MM.1S (cell line): ENCODE data around the gene LHPP.

Experiments used
- DNase-seq: peaks from one replicate; pipeline ENCODE4 v3.0.0-alpha.2; 2015
- H2AFZ ChIP-seq: fragments of 300-600 bp; sonication (generic); 2 replicates; pipeline ENCODE4 v1.6.0; 2016; ENCODE audit warnings: antibody characterized with exemption, low read length
- H3F3A ChIP-seq: fragments of 300-600 bp; sonication (generic); 2 replicates; pipeline ENCODE4 v1.6.1; 2016; ENCODE audit warnings: mild to moderate bottlenecking, antibody characterized with exemption, low read length, moderate library complexity, mixed read lengths; ENCODE audit not compliant: insufficient read depth
- H3K27ac ChIP-seq: fragments of 300-600 bp; sonication (generic); 2 replicates; pipeline ENCODE4 v1.5.1; 2016; ENCODE audit warnings: mild to moderate bottlenecking, low read length
- H3K27me3 ChIP-seq: fragments of 300-600 bp; sonication (generic); replicated peaks from 2 replicates; pipeline ENCODE4 v1.6.0; 2016; ENCODE audit warnings: low read length; ENCODE audit not compliant: insufficient read depth
- H3K36me3 ChIP-seq: fragments of 300-600 bp; sonication (generic); replicated peaks from 2 replicates; pipeline ENCODE4 v1.6.1; 2016; ENCODE audit warnings: mild to moderate bottlenecking, low read length, mixed read lengths; ENCODE audit not compliant: insufficient read depth
- H3K4me1 ChIP-seq: fragments of 300-600 bp; sonication (generic); 2 replicates; pipeline ENCODE4 v1.6.1; 2016; ENCODE audit warnings: low read length, mixed read lengths
- H3K4me2 ChIP-seq: fragments of 300-600 bp; sonication (generic); 2 replicates; pipeline ENCODE4 v1.6.0; 2016; ENCODE audit warnings: low read depth, low read length
- H3K4me3 ChIP-seq: fragments of 300-600 bp; sonication (generic); 2 replicates; pipeline ENCODE4 v1.5.1; 2016; ENCODE audit warnings: low read length, mixed read lengths
- H3K79me2 ChIP-seq: fragments of 300-600 bp; sonication (generic); 2 replicates; pipeline ENCODE4 v1.6.1; 2016; ENCODE audit warnings: mixed run types, low read length, mixed read lengths
- H3K9ac ChIP-seq: fragments of 300-600 bp; sonication (generic); 2 replicates; pipeline ENCODE4 v1.6.1; 2016; ENCODE audit warnings: low read length, mixed read lengths
- H3K9me2 ChIP-seq: fragments of 300-600 bp; sonication (generic); replicated peaks from 2 replicates; pipeline ENCODE4 v1.6.1; 2016; ENCODE audit warnings: mild to moderate bottlenecking, low read length, mixed read lengths; ENCODE audit not compliant: insufficient read depth
- H3K9me3 ChIP-seq: fragments of 300-600 bp; sonication (generic); replicated peaks from 2 replicates; pipeline ENCODE4 v1.6.1; 2016; ENCODE audit warnings: mild to moderate bottlenecking, low read length, mixed read lengths; ENCODE audit not compliant: insufficient read depth
- H4K20me1 ChIP-seq: fragments of 300-600 bp; sonication (generic); 2 replicates; pipeline ENCODE4 v1.6.1; 2016; ENCODE audit warnings: mild to moderate bottlenecking, low read length, moderate library complexity, mixed read lengths; ENCODE audit not compliant: insufficient read depth
- EZH2 ChIP-seq: fragments of 300-600 bp; sonication (generic); optimal IDR thresholded peaks from 2 replicates; pipeline ENCODE3; 2017; ENCODE audit warnings: low read depth, mild to moderate bottlenecking, antibody characterized with exemption, low read length, mixed read lengths
- EZH2phosphoT487 ChIP-seq: fragments of 300-600 bp; sonication (generic); IDR thresholded peaks from 2 replicates; pipeline ENCODE4 v1.6.1; 2018; ENCODE audit warnings: antibody characterized with exemption, low read length
- TF ChIP-seq, protein P1 (sequence below): fragments of 300-600 bp; sonication (generic); IDR thresholded peaks from 2 replicates; pipeline ENCODE4 v1.5.1; 2016; ENCODE audit warnings: antibody characterized with exemption, low read length, mixed read lengths

LHPP gene

DNA sequence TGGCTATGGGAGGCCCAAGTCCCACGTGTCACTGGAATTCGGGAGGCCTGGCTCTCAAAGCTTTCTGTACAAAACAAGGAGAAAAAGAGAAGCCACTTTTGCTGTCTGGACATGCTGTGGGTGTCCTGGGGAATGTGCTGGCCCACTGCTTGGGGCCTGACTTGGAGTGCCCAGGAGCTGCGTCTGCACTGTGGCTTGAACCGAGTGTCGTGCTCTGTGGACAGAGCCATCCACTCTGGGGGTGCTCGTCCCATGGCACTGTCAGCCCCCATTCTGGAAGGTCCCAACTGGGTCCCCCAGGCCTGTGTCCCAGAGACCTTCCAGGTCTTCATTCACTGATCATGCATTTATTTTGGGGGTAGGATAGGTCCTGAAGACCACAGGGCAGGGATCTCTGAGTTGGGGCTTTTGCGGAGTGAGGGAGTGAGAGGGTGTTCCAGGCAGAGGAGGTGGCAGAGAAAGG lies 138.0 kb downstream of the LHPP start:
- Histone ChIP-seq H3K27ac (no peak overlapping the region), H3K9me3 (no peaks in the 10 kb centered on the region), H3K9me2 (no peaks in the 10 kb centered on the region), H3K36me3 (no peaks in the 10 kb centered on the region), H3K4me1 (no peaks in the 10 kb centered on the region), H2AFZ (no peak overlapping the region), H3K9ac (no peak overlapping the region), H3K4me3 (no peak overlapping the region), H3F3A (no peaks in the 10 kb centered on the region), H3K27me3 (no peaks in the 10 kb centered on the region), H3K4me2 (no peak overlapping the region), H4K20me1 (no peaks in the 10 kb centered on the region), H3K79me2 (no peaks in the 10 kb centered on the region)
- no peak for TF ChIP-seq EZH2phosphoT487
- TF ChIP-seq, protein P1, sequence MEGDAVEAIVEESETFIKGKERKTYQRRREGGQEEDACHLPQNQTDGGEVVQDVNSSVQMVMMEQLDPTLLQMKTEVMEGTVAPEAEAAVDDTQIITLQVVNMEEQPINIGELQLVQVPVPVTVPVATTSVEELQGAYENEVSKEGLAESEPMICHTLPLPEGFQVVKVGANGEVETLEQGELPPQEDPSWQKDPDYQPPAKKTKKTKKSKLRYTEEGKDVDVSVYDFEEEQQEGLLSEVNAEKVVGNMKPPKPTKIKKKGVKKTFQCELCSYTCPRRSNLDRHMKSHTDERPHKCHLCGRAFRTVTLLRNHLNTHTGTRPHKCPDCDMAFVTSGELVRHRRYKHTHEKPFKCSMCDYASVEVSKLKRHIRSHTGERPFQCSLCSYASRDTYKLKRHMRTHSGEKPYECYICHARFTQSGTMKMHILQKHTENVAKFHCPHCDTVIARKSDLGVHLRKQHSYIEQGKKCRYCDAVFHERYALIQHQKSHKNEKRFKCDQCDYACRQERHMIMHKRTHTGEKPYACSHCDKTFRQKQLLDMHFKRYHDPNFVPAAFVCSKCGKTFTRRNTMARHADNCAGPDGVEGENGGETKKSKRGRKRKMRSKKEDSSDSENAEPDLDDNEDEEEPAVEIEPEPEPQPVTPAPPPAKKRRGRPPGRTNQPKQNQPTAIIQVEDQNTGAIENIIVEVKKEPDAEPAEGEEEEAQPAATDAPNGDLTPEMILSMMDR: no peak
- no peak for TF ChIP-seq EZH2
- DNase-seq: no peak

DNA sequence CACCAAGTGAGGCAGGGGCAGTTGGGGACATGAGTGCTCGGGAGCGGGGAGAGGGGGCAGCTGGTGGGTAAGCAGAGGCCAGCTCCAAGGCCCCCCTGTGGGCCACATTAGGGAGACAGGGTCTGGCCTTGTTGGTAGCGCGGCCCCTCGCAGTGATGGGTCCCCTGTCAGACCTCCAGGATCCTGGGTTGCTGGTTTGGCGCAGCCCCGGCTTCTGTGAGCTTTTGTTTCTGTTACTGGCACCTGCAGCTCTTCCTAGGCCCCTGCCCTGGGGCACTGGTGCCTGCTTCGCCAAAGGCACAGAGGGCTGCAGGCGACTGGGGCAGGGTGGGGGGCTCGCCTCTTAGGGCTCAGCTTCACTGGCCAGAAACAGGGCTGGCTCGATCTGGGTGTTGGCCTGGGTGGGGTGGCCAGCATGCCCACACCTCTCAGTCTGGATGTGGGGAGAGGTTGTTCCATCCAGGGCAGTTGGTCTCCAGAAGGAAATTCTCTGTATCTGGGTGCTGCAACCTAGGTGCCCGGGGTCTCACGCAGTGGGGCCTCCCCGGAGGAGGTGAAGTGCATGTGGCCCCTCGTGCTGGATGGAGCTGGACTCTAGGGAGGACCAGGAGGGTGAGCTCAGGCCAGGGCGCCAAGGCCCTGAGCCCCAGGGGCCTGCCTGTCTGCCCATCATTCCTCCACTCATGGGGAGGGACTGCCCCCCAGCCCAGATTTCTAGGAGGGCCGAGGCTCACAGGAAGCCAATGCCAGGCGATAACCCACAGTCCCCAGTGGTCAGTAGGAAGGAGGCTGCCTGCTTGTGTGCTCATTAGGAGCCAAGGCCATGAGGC lies 138.6 kb downstream of the LHPP start:
- Histone ChIP-seq H3K27ac (no peak overlapping the region), H3K9me3 (no peaks in the 10 kb centered on the region), H3K27me3 (no peaks in the 10 kb centered on the region), H3K9me2 (no peaks in the 10 kb centered on the region), H3K4me3 (no peak overlapping the region), H3K79me2 (no peaks in the 10 kb centered on the region), H4K20me1 (no peaks in the 10 kb centered on the region), H3F3A (no peaks in the 10 kb centered on the region), H3K4me1 (no peaks in the 10 kb centered on the region), H3K36me3 (no peaks in the 10 kb centered on the region), H2AFZ (no peak overlapping the region), H3K4me2 (no peak overlapping the region), H3K9ac (no peak overlapping the region)
- no peak for DNase-seq
- TF ChIP-seq EZH2: no peak
- TF ChIP-seq, protein P1: no peak
- TF ChIP-seq EZH2phosphoT487: no peak

DNA sequence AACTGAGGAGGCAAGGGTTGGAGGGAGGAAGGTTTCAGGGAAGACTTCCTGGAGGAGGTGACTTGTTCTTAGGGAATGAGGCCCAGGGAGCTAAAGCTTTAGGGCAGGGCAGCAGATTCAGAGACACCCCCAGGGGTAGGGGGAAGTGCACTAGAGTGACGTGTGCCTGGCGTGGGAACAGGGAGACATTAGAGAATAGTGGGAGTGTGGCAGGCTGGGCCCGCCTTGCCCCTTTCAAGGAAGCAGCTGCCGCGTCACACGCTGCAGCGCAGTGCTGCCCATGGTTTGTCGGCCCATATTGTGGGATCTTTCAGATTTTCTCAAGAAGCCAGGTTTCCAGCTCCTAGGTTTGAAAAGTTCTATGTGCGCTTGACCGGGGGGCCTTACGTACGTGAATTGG lies 139.4 kb downstream of the LHPP start:
- no peak overlapping the region for H3K9ac ChIP-seq
- no peaks in the 10 kb centered on the region for H3K4me1 ChIP-seq
- no peaks in the 10 kb centered on the region for H3K9me3 ChIP-seq
- no peak for DNase-seq
- H4K20me1 ChIP-seq: no peaks in the 10 kb centered on the region
- TF ChIP-seq EZH2phosphoT487: no peak
- TF ChIP-seq, protein P1: no peak
- no peak for TF ChIP-seq EZH2
- H2AFZ ChIP-seq: no peak overlapping the region
- no peak overlapping the region for H3K27ac ChIP-seq
- H3K79me2 ChIP-seq: no peaks in the 10 kb centered on the region
- no peaks in the 10 kb centered on the region for H3F3A ChIP-seq
- H3K4me3 ChIP-seq: no peak overlapping the region
- no peaks in the 10 kb centered on the region for H3K36me3 ChIP-seq
- H3K4me2 ChIP-seq: no peak overlapping the region
- H3K27me3 ChIP-seq: no peaks in the 10 kb centered on the region
- no peaks in the 10 kb centered on the region for H3K9me2 ChIP-seq
